Measurements from ENCODE around the gene CDH13. TPM values are rescaled to one million over a fixed set of nuclear protein-coding genes. Genes with fewer than 3 reads are reported as not detected.

Gene CDH13
- total and polyA plus RNA-seq, 10 of the 15 experiments (the other 5 are each of a cell fraction or from before 2014, with no cell fraction given), result under 0.01 to 0.05 TPM; not detected in 8

GRCh38 chr16:82808036-82808435 lies 181.3 kb downstream of the CDH13 start:
- BruUV-seq (replicated peaks), result no TSS peak
- H3K9me3 ChIP-seq (replicated peaks; ENCODE audit: control insufficient read depth, insufficient read depth, low read length), result no peaks in the 10 kb centered on the region
- no peaks in the 10 kb centered on the region for H3K79me2 ChIP-seq (ENCODE audit: control insufficient read depth, insufficient read depth, low read length)
- H3K4me2 ChIP-seq (ENCODE audit: control insufficient read depth, insufficient read depth), result no peak overlapping the region
- intact Hi-C loops (cut with micrococcal nuclease; ENCODE audit: unreplicated experiment) (no loop called here), in situ Hi-C loops (cut with MboI) (no loop called here)
- H2AFZ ChIP-seq (ENCODE audit: control insufficient read depth, low read depth, low read length), result no peak overlapping the region
- DNase-seq (ENCODE audit: low read depth, low spot score) (no peak), ATAC-seq (no peak), FAIRE-seq (no peak)
- SMC1A ChIA-PET (ENCODE audit: uncharacterized antibody, unreplicated experiment), result no interaction called here
- H3K9ac ChIP-seq (ENCODE audit: control insufficient read depth, insufficient read depth, low read length), result no peak overlapping the region
- H3K4me1 ChIP-seq (ENCODE audit: control insufficient read depth, insufficient read depth, low read length), result no peaks in the 10 kb centered on the region
- 0% methylated on average over 1 of the region's 1 CpG for WGBS (ENCODE audit: insufficient coverage, insufficient replicate concordance, low lambda C conversion rate, missing lambda C conversion rate)
- RAD21 ChIA-PET (ENCODE audit: unreplicated experiment), result no interaction called here
- H4K20me1 ChIP-seq (ENCODE audit: control insufficient read depth, insufficient read depth), result no peaks in the 10 kb centered on the region
- no peak overlapping the region for H3K27ac ChIP-seq (ENCODE audit: control insufficient read depth, insufficient read depth)
- CTCF ChIA-PET, result no interaction called here
- H3K36me3 ChIP-seq (ENCODE audit: control insufficient read depth in 2 of 2, insufficient read depth in 2 of 2, low read length in 1 of 2), result no peaks in the 10 kb centered on the region
- no peak overlapping the region for H3K4me3 ChIP-seq
- H3K27me3 ChIP-seq (replicated peaks in 1 of 2; ENCODE audit: control insufficient read depth in 2 of 2, insufficient read depth in 2 of 2, low read length in 1 of 2), result no peaks in the 10 kb centered on the region; a peak in 2 of 4 replicates
- TF ChIP-seq CBFB (IDR thresholded peaks at IDR 0.05; ENCODE audit: low read depth) (no peak), CREM (IDR thresholded peaks at IDR 0.05; ENCODE audit: low read depth) (no peak), HDGF (IDR thresholded peaks at IDR 0.05) (no peak), TCF3 (IDR thresholded peaks at IDR 0.05; ENCODE audit: borderline replicate concordance, insufficient read depth, low read depth, low read length) (no peak)
- POLR2A ChIA-PET, result no interaction called here

GRCh38 chr16:82810077-82810476 lies 183.3 kb downstream of the CDH13 start:
- Histone ChIP-seq H3K4me1 (ENCODE audit: control insufficient read depth, insufficient read depth, low read length) (no peaks in the 10 kb centered on the region), H3K79me2 (ENCODE audit: control insufficient read depth, insufficient read depth, low read length) (no peaks in the 10 kb centered on the region), H3K9me3 (replicated peaks; ENCODE audit: control insufficient read depth, insufficient read depth, low read length) (no peaks in the 10 kb centered on the region), H4K20me1 (ENCODE audit: control insufficient read depth, insufficient read depth) (no peaks in the 10 kb centered on the region), H2AFZ (ENCODE audit: control insufficient read depth, low read depth, low read length) (no peak overlapping the region), H3K27me3 (replicated peaks in 1 of 2; ENCODE audit: control insufficient read depth in 2 of 2, insufficient read depth in 2 of 2, low read length in 1 of 2) (no peaks in the 10 kb centered on the region; a peak in 2 of 4 replicates), H3K9ac (ENCODE audit: control insufficient read depth, insufficient read depth, low read length) (no peak overlapping the region), H3K4me3 (no peak overlapping the region), H3K4me2 (ENCODE audit: control insufficient read depth, insufficient read depth) (no peak overlapping the region), H3K36me3 (ENCODE audit: control insufficient read depth in 2 of 2, insufficient read depth in 2 of 2, low read length in 1 of 2) (no peaks in the 10 kb centered on the region), H3K27ac (ENCODE audit: control insufficient read depth, insufficient read depth) (no peak overlapping the region)
- RAD21 ChIA-PET (ENCODE audit: unreplicated experiment), result no interaction called here
- FAIRE-seq (no peak), ATAC-seq (no peak), DNase-seq (ENCODE audit: low read depth, low spot score) (no peak)
- BruUV-seq (replicated peaks), result no TSS peak
- WGBS (ENCODE audit: insufficient coverage, insufficient replicate concordance, low lambda C conversion rate, missing lambda C conversion rate), result 13% methylated on average over 6 of the region's 6 CpGs
- SMC1A ChIA-PET (ENCODE audit: uncharacterized antibody, unreplicated experiment), result no interaction called here
- in situ Hi-C loops (cut with MboI), result no loop called here
- POLR2A ChIA-PET, result no interaction called here
- CTCF ChIA-PET, result no interaction called here
- TF ChIP-seq KAT2A (conservative IDR thresholded peaks at IDR 0.05; ENCODE audit: control insufficient read depth, low read depth, low read length), result no peak
- TF ChIP-seq SMAD1 (IDR thresholded peaks at IDR 0.05; ENCODE audit: low read depth, partially characterized antibody), result no peak
- TF ChIP-seq RFX5 (IDR thresholded peaks at IDR 0.05; ENCODE audit: low read depth, low read length), result no peak
- TF ChIP-seq EED (IDR thresholded peaks at IDR 0.05; ENCODE audit: low read depth), result no peak
- TF ChIP-seq NFYA (IDR thresholded peaks at IDR 0.05; ENCODE audit: borderline replicate concordance, low read depth, low read length), result no peak
- no peak for TF ChIP-seq ZZZ3 (IDR thresholded peaks at IDR 0.05; ENCODE audit: control insufficient read depth, insufficient read length, low read depth)
- TF ChIP-seq SMAD5 (IDR thresholded peaks at IDR 0.05; ENCODE audit: low read depth), result no peak
- no peak for TF ChIP-seq ASH2L (IDR thresholded peaks at IDR 0.05; ENCODE audit: borderline replicate concordance, low read depth)
- TF ChIP-seq POLR2A (IDR thresholded peaks at IDR 0.05; ENCODE audit: low read depth, low read length), result no peak
- TF ChIP-seq IRF4 (IDR thresholded peaks at IDR 0.05; ENCODE audit: low read depth, low read length), result no peak
- TF ChIP-seq TARDBP (IDR thresholded peaks at IDR 0.05; ENCODE audit: borderline replicate concordance), result no peak
- no peak for TF ChIP-seq PML (IDR thresholded peaks at IDR 0.05; ENCODE audit: low read length)
- no peak for TF ChIP-seq ZNF384 (IDR thresholded peaks at IDR 0.05; ENCODE audit: borderline replicate concordance, low read depth, low read length)
- intact Hi-C loops (cut with micrococcal nuclease; ENCODE audit: unreplicated experiment), result no loop called here
